ENCODE data around the gene B3GAT2. TPM values are rescaled to one million over a fixed set of nuclear protein-coding genes. Genes with fewer than 3 reads are reported as not detected.
A peak's percentile ranks its signal among the peaks of the same experiment; 100 is the strongest.

B3GAT2 gene
- total and polyA plus RNA-seq, 9 donors: 0.04 to 0.15 (median 0.05) TPM; not detected in 6

- WGBS, 3 donors: 88 to 94% (median 88%) methylated on average over 2 of the region's 2 CpGs
- TF ChIP-seq EP300 (IDR thresholded peaks at IDR 0.05) (no peak), POLR2A (IDR thresholded peaks at IDR 0.05) (no peak)
- TF ChIP-seq, protein P1, sequence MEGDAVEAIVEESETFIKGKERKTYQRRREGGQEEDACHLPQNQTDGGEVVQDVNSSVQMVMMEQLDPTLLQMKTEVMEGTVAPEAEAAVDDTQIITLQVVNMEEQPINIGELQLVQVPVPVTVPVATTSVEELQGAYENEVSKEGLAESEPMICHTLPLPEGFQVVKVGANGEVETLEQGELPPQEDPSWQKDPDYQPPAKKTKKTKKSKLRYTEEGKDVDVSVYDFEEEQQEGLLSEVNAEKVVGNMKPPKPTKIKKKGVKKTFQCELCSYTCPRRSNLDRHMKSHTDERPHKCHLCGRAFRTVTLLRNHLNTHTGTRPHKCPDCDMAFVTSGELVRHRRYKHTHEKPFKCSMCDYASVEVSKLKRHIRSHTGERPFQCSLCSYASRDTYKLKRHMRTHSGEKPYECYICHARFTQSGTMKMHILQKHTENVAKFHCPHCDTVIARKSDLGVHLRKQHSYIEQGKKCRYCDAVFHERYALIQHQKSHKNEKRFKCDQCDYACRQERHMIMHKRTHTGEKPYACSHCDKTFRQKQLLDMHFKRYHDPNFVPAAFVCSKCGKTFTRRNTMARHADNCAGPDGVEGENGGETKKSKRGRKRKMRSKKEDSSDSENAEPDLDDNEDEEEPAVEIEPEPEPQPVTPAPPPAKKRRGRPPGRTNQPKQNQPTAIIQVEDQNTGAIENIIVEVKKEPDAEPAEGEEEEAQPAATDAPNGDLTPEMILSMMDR (IDR thresholded peaks at IDR 0.05): no peak
- no peaks in the 10 kb centered on the region for H3K9me3 ChIP-seq
- H3K27ac ChIP-seq: no peak overlapping the region
- no peaks in the 10 kb centered on the region for H3K36me3 ChIP-seq
- H3K4me3 ChIP-seq: no peak overlapping the region
- intact Hi-C loops (cut with DNase I): loop anchor here in 2 of 4 donors (5.0 to 10.0 kb wide), 2 partner anchors 179 to 181 kb away; no protein-coding TSS in a partner anchor
- no peak for DNase-seq
- H3K27me3 ChIP-seq: no peaks in the 10 kb centered on the region
- H3K4me1 ChIP-seq (ENCODE audit: insufficient read depth): no peaks in the 10 kb centered on the region
Measured at GRCh38 chr6:70886071-70886470, 70.8 kb downstream of the B3GAT2 start.

- H3K4me3 ChIP-seq: no peak overlapping the region
- 37 to 40% (median 40%) methylated on average over 17 of the region's 17 CpGs for WGBS, 3 donors
- no peaks in the 10 kb centered on the region for H3K36me3 ChIP-seq
- no peak for TF ChIP-seq POLR2A (IDR thresholded peaks at IDR 0.05)
- TF ChIP-seq, protein P1 (IDR thresholded peaks at IDR 0.05): peak in 2 of 3 donors; percentile 51 to 70
- no peak overlapping the region for H3K27ac ChIP-seq
- no peaks in the 10 kb centered on the region for H3K4me1 ChIP-seq (ENCODE audit: insufficient read depth)
- H3K27me3 ChIP-seq: no peaks in the 10 kb centered on the region
- peak; percentile 13 to 51 (median 35) for DNase-seq
- H3K9me3 ChIP-seq: no peaks in the 10 kb centered on the region
- intact Hi-C loops (cut with DNase I): loop anchor here in 2 of 4 donors (5.0 to 10.0 kb wide), 2 partner anchors 177 to 180 kb away; no protein-coding TSS in a partner anchor
Measured at GRCh38 chr6:70884074-70884983, 72.5 kb downstream of the B3GAT2 start.

- H3K4me1 ChIP-seq (ENCODE audit: insufficient read depth): no peaks in the 10 kb centered on the region
- intact Hi-C loops (cut with DNase I): no loop called here
- H3K36me3 ChIP-seq: no peaks in the 10 kb centered on the region
- H3K27ac ChIP-seq: no peak overlapping the region
- H3K27me3 ChIP-seq: no peaks in the 10 kb centered on the region
- WGBS, 3 donors: 75 to 81% (median 80%) methylated on average over 5 of the region's 5 CpGs
- H3K4me3 ChIP-seq: no peak overlapping the region
- no peak for DNase-seq
- TF ChIP-seq, protein P1 (IDR thresholded peaks at IDR 0.05): no peak
- TF ChIP-seq EP300 (IDR thresholded peaks at IDR 0.05) (no peak), POLR2A (IDR thresholded peaks at IDR 0.05) (no peak)
- H3K9me3 ChIP-seq: no peaks in the 10 kb centered on the region
Measured at GRCh38 chr6:70879496-70879895, 77.4 kb downstream of the B3GAT2 start.

- no peak for DNase-seq
- 58 to 68% (median 63%) methylated on average over 3 of the region's 3 CpGs for WGBS, 3 donors
- Histone ChIP-seq H3K9me3 (no peaks in the 10 kb centered on the region), H3K4me1 (ENCODE audit: insufficient read depth) (no peaks in the 10 kb centered on the region), H3K27me3 (no peaks in the 10 kb centered on the region), H3K27ac (no peak overlapping the region), H3K4me3 (no peak overlapping the region), H3K36me3 (no peaks in the 10 kb centered on the region)
- intact Hi-C loops (cut with DNase I): no loop called here
- TF ChIP-seq POLR2A (IDR thresholded peaks at IDR 0.05): no peak
- TF ChIP-seq EP300 (IDR thresholded peaks at IDR 0.05): no peak
- TF ChIP-seq, protein P1 (IDR thresholded peaks at IDR 0.05): no peak
Measured at GRCh38 chr6:70874181-70874913, 82.5 kb downstream of the B3GAT2 start.
